ENCODE measurements around the gene CD163. TPM values are rescaled to one million over a fixed set of nuclear protein-coding genes. Genes with fewer than 3 reads are reported as not detected.
A peak's percentile ranks its signal among the peaks of the same experiment; 100 is the strongest.
"Not testable (repeated sequence)": the region's sequence is repeated elsewhere in the genome, so short reads cannot be mapped to it uniquely, and the experiment has no call there.

The CD163 gene
- 92.6 TPM for total RNA-seq

GRCh38 chr12:7503686-7504415 lies at the start of gene CD163:
TSS of gene CD163 (minus strand) at chr12:7503777. CDS start at chr12:7503690, 87 bp downstream.
- no peak for DNase-seq (ENCODE audit: low spot score)

GRCh38 chr12:7542813-7543212 lies 39.2 kb upstream of the CD163 start:
- no peak for DNase-seq (ENCODE audit: low spot score)

- no peak for DNase-seq (ENCODE audit: low spot score)
These were observed 38.5 kb upstream of the CD163 start for GRCh38 chr12:7542046-7542445.

DNA sequence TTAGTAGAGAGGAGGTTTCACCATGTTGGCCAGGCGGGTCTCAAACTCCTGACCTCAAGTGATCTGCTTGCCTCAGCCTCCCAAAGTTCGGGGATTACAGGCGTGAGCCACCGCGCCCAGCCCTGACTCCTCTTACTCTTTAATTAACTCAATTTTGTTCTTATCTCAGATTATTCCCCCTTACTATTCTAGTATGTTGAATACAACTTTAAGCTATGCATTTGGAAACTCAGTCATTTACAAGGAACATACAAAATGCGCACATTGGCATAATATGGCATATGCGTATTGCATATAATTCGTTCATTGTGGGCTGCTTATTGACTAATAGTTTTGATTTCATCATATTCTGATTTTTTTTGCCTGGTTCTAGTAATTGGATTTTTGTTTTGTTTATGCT lies 10.8 kb upstream of the CD163 start:
- DNase-seq (ENCODE audit: low spot score): no peak

- DNase-seq (ENCODE audit: low spot score): no peak
These were observed 9.0 kb upstream of the CD163 start for GRCh38 chr12:7512553-7512952.

GRCh38 chr12:7509793-7510470 lies 6.4 kb upstream of the CD163 start:
- DNase-seq (ENCODE audit: low spot score): not testable (repeated sequence)

DNA sequence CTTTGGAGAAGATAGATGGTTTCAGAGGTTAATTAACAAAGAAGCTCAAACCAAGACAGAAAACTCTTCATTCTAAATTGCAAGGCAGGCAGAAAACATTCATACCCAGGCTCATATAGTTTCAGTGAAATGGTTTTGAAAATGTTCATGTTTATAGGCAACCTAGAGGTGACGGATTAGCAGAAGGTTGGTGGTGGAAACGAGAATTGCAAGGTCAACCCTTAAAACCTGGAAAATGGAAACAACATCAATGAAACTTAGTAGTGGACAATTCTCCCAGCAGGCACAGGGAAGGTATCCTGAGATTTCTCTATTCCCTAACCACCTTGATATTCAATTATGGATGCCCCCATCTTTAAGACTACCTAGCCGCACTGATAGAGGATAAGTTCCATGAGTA lies 965 bp downstream of the CD163 start:
- DNase-seq (ENCODE audit: low spot score): no peak

GRCh38 chr12:7501031-7501588 lies 2.5 kb downstream of the CD163 start:
- DNase-seq (ENCODE audit: low spot score): no peak

DNA sequence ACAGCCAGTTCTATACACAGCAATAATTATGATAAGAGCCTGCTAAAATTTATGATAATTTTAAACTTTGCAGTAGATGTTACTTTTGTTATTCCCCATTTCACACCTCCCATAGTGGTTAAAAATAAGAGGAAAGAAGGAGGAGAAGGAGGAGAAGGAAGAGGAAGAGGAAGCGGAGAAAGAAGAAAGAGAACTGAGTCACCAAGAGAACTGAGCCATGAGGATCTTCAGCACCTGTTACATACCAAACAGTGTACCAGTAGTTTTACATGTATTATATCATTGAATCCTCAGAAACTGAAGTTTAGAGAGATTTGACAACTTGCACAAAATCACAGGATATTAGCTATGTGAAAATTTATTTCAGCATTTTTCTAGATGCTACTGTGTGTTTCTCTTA lies 3.9 kb downstream of the CD163 start:
- DNase-seq (ENCODE audit: low spot score): no peak

- no peak for DNase-seq (ENCODE audit: low spot score)
These were observed 4.8 kb downstream of the CD163 start for GRCh38 chr12:7498809-7499208.

DNA sequence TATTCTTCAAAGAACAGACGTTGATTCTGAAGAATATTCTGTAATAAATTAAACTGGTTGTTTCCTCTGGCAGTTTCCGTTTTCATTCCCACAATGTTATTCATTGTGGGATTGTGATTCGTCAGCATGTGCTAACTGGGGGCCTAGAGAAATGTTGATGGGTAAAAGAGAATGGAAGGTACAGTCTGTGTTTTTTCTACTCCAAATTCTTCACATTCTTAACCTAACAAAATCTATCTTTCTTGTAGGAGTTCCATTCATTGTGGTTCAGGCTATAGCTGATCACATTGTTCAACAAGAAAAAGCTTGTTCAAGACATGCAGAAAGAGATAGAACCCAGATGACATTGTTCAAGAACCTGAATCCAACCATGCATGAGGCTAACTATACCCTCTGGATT lies 5.9 kb downstream of the CD163 start:
- DNase-seq (ENCODE audit: low spot score): no peak

DNA sequence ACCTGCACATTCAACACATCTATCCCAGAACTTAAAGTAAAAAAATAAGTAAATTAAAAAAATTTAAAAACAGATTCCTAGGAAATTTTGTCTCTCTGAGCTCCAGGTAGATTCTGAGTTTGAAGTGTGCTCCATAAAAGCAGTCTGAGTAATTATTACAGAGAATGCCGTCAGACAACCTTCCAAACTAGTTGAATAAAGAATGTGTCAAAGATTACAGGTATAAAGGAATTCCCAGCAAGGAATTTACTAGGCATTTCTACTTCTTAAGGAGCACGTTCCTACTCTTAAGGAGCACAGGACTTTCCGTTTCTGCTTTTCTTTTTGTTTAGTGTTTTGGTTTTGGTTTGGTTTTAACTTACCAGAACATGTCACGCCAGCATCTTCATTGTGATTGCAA lies 7.1 kb downstream of the CD163 start:
- DNase-seq (ENCODE audit: low spot score): no peak

GRCh38 chr12:7495136-7495535 lies 8.4 kb downstream of the CD163 start:
- DNase-seq (ENCODE audit: low spot score): no peak

- no peak for DNase-seq (ENCODE audit: low spot score)
These were observed 10.6 kb downstream of the CD163 start for GRCh38 chr12:7493006-7493405.

DNA sequence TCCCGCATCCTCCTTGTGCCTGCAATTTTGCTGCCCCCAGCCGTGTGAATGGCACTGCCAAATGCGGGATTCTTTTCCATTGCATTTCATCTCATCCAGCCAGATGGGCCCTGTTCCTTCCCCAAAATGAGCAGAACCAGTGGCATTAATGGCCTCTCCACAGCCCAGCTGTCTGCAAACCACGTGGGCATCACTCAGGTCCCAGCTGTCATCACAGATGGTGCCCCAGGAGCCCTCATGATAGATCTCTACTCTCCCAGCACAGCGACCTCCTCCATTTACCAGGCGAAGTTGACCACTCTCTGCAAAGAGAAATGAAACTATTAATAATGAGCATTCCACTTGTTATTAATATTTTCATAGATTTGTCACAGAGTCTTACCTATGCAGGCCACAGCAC lies 17.1 kb downstream of the CD163 start:
- DNase-seq (ENCODE audit: low spot score): no peak

DNA sequence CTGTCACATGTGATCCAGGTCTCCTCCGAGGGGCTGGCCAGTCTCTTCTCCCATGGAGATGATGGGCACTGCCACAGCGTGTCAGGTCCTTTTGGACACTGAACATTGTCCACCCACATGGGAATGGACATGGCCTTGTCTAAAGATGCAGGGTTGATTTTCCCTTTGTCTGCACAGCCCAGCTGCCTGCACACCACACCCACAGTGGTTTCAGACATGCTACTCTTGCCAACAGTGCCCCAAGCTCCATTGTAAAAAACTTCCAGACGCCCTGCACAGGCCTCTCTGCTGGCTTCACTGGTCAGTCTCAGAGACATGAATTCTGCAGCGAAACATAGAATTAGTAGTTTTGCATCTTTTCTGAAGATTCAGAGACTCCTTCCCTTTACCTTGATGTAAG lies 18.5 kb downstream of the CD163 start:
- DNase-seq (ENCODE audit: low spot score): no peak

DNA sequence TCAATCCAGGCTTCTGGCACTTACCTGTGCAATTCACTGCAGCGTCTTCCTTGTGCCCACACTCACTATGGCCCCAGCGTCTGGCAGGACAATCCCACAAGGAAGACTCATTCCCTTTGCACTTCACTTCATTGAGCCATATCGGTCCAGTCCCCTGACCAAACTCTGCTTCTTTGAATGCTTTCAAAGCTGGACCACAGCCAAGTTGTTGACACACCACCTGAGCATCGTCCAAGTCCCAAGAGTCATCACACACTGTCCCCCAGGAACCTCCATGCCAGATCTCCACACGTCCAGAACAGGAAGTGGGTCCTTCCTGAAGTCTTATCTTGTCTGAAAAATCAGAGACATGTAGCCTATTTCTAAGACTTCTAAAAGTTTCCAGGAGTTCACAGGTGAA lies 20.2 kb downstream of the CD163 start:
- no peak for DNase-seq (ENCODE audit: low spot score)

DNA sequence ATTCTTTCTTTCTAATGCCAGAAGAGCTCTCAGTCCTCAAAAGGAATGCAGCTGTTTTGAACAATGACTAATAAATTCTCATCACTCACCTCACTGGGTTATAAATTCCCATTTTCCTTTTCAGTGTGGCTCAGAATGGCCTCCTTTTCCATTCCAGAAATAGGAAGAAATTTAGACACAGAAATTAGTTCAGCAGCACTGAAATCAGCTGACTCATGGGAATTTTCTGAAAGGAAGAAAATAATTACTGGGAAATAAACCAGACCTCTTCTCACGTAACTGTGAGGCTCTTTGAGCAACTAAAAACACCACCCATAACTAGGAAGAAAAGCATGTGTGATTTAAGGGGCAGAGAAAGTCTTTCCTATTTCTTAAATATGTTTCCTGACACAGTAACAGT lies 23.8 kb downstream of the CD163 start:
- no peak for DNase-seq (ENCODE audit: low spot score)

DNA sequence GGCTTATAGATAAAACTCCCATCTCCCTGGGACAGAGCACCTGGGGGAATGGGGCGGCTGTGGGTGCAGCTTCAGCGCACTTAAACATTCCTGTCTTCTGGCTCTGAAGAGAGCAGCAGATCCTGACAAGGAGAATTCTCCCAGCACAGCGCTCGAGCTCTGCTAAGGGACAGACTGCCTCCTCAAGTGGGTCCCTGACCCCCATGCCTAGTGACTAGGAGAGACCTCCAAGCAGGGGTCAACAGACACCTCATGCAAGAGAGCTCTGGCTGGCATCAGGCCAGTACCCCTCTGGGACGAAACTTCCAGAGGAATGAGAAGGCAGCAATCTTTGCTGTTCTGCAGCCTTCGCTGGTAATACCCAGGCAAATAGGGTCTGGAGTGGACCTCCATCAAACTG lies 31.5 kb downstream of the CD163 start:
- no peak for DNase-seq (ENCODE audit: low spot score)

GRCh38 chr12:7460375-7461259 lies 43.0 kb downstream of the CD163 start:
- peak; percentile 58 for DNase-seq (ENCODE audit: low spot score)

DNA sequence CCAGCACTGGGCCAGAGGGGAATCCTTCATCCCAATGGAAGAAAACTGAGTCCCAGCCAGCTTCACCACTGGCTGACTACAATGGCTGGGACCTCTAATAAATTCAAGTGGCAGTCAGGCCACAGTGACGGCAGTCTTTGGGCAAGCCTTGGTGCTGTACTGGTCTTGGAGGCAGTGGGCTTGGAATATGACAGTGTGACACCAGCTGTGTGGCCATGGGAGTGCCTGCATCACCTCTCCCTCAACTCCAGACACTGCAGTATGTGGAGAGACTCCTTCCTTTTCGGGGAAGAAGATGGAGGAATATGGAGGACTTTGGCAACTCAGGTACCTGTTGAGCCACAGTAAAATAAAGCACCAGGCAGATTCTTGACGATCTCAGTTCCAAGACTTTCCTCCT lies 43.6 kb downstream of the CD163 start:
- DNase-seq (ENCODE audit: low spot score): no peak

- no peak for DNase-seq (ENCODE audit: low spot score)
These were observed 51.8 kb downstream of the CD163 start for GRCh38 chr12:7451756-7452155.

All from mucosa of gallbladder (tissue), 1 donor.